GM18502 (cell line): ENCODE measurements around the gene LRRC4.

ENCODE experiments used
- ATAC-seq: cut with Tn5 transposase; IDR thresholded peaks from one replicate; pipeline ENCODE4 v1.9.1; 2021; ENCODE audit warnings: mild to moderate bottlenecking; ENCODE audit not compliant: unreplicated experiment, poor library complexity

Gene LRRC4

GRCh38 chr7:128032605-128033235 lies 1.5 kb upstream of the LRRC4 start:
- peak; percentile 2 for ATAC-seq

GRCh38 chr7:128031901-128032604 lies 816 bp upstream of the LRRC4 start:
- peak; percentile 67 for ATAC-seq

- no peak for ATAC-seq
Observed at GRCh38 chr7:128030263-128030653, 979 bp downstream of the LRRC4 start.

- no peak for ATAC-seq
Observed at GRCh38 chr7:128029405-128029995, 1.7 kb downstream of the LRRC4 start.

- ATAC-seq: no peak
Observed at GRCh38 chr7:128027485-128027980, 3.7 kb downstream of the LRRC4 start.

GRCh38 chr7:128026551-128026950 lies 4.7 kb downstream of the LRRC4 start:
- ATAC-seq: no peak

- ATAC-seq: no peak
Observed at GRCh38 chr7:128025819-128026218, 5.4 kb downstream of the LRRC4 start.

- no peak for ATAC-seq
Observed at GRCh38 chr7:128025380-128025779, 5.9 kb downstream of the LRRC4 start.

GRCh38 chr7:128024151-128024550 lies 7.1 kb downstream of the LRRC4 start:
- no peak for ATAC-seq

- ATAC-seq: no peak
Observed at GRCh38 chr7:128022631-128023532, 8.4 kb downstream of the LRRC4 start.

GRCh38 chr7:128021366-128021765 lies 9.9 kb downstream of the LRRC4 start:
- ATAC-seq: no peak

- ATAC-seq: no peak
Observed at GRCh38 chr7:128020159-128020558, 11.1 kb downstream of the LRRC4 start.

- ATAC-seq: no peak
Observed at GRCh38 chr7:128019288-128019687, 11.9 kb downstream of the LRRC4 start.

- no peak for ATAC-seq
Observed at GRCh38 chr7:128017862-128018845, 13.1 kb downstream of the LRRC4 start.

GRCh38 chr7:128017460-128017859 lies 13.8 kb downstream of the LRRC4 start:
- no peak for ATAC-seq

GRCh38 chr7:128014811-128015210 lies 16.4 kb downstream of the LRRC4 start:
- no peak for ATAC-seq

GRCh38 chr7:128011131-128011661 lies 20.0 kb downstream of the LRRC4 start:
- no peak for ATAC-seq

- no peak for ATAC-seq
Observed at GRCh38 chr7:128010391-128011127, 20.7 kb downstream of the LRRC4 start.
